ENCODE data around the gene DDX19B.

GRCh38 chr16:70255574-70255973 is 43.4 kb upstream of the DDX19B start:
- TF ChIP-seq CTCF (IDR thresholded peaks at IDR 0.05), result no peak
- TF ChIP-seq EZH2 (IDR thresholded peaks at IDR 0.05; ENCODE audit: borderline replicate concordance, insufficient read depth, low read depth, low read length, poor library complexity, severe bottlenecking), result no peak
